Raji (cell line): ENCODE results near the gene ITGA11.

Source experiments
- POLR2A ChIP-seq: IDR thresholded peaks from 2 replicates; pipeline ENCODE4 v1.6.1; 2011; ENCODE audit warnings: low read depth, low read length, control low read depth; ENCODE audit not compliant: insufficient read depth

The ITGA11 gene

DNA sequence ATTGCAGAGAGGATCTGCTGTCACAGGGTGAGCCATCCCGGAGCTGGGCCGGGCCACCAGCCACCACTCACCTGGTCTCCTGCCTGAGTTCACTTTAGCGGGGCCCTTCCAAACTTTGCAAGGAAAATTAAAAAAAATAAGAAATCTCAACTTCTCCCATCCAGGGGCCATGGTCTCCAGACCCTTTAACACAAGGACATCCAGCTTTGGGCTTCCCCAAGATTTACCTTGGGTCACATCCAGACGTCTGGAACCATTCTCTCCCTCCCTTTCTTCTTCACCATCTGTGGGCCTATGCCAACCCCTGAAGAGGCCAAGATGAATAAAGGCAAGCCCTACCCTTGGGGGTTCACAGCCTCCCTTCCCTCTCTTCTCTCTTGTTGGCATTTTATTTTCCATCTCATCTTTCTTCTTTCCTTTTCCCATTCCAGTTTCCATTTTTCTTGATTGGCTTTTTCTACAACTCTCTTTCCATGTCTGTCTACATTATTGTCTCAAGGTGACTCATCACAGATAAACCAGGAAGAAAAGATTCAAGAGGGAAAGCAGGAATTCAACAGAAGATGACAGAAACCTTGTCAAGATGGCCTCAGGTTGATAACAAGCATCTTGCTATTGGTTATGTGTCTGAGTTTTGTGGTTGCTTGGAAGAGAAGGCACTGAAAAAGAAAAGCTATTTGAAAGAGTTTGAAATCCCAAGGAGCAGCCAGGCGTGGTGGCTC is 49.5 kb downstream of the ITGA11 start:
- TF ChIP-seq POLR2A, result no peak

DNA sequence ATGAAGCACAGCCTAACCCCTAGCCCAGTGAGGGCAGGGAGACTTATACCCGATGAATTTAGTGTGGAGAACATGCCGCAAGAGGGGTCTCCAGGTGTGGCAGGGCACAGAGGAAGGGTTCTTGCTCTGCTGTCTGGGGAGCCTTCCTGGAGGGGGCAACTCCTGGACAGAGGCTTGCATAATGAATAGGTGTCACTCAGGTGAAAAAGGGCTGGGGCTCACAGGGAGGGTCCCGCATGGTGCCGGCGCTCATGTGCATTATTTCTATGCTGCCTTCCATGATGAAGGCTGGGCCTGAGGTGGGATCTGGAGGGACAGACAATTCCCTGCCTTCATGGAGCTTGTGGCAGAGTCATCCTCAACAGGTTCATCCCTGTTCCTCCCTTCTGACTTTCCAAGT is 51.5 kb downstream of the ITGA11 start:
- no peak for TF ChIP-seq POLR2A

DNA sequence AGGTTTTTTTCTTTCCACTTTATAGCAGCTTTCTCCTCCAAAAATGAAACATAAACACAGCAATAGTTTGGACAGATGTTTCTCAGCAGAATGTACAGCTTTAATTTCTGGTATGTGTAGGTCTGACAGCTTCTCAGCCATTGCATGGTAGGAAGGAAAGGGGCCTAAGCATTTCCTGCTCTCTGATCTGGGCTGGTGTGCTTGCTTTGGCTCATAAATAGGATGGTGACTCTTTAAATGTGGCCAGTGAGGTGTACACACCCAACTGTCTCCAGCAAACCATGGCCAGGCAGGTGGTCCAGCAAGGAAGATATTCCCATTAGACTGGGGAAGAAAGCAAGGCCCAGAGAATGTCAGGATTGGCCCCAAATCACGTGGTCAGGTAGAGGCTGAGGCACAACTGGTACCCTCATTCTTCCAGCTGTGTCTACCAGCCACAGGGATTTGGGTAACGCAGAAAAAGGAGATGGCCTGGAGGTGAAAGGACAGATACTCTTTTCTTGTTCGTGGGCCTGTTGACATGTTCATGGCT is 52.1 kb downstream of the ITGA11 start:
- no peak for TF ChIP-seq POLR2A

DNA sequence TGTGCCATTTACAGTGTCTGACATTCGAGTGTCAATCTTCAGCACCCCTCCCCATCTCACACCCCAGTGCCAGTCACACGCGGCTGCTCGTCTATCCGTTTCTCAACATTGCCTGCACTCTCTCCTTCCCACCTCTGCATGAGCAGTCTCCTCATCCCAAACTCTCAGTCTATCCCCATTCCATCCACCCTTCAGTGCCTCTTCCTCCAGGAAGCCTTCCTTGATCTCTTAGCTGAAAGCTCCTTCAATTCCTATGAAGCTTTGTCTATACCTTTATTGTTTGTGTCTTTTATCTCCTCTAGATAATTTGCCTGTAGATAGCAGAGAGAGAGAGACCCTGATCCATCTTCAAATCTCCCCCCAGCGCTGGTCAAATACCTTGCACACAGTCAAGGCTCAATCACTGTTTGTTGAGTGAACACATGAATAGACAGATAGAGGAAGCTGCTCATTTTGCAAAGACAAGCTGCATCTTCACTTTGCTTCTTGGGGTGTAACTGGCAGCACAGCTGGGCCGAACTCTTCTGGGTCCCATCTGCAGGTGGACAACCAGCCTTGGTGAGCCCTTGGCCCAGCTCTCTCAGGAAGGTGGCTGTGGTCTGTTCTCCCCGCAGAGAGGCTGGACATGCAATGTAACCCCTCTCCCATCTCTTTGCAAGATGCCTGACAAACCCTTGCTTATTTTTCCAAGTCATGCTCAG is 52.8 kb downstream of the ITGA11 start:
- no peak for TF ChIP-seq POLR2A

DNA sequence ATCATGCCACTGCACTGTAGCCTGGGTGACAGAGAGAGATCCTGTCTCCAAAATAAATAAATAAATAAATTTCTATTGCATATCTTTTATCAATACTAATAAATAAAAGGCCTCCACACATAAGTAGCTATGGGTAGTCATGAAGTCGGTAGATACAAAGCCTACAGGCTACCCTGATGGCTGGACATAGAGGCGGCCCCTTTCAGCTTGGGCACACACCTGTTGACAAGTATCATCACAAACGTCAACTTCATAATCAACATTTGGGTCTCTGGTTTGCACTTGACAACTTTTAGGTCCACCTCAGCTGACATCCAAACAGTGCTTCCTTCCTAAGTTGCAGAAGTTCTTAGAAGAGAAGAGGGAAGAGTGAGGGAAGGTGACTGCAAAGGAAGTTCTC is 53.4 kb downstream of the ITGA11 start:
- no peak for TF ChIP-seq POLR2A

DNA sequence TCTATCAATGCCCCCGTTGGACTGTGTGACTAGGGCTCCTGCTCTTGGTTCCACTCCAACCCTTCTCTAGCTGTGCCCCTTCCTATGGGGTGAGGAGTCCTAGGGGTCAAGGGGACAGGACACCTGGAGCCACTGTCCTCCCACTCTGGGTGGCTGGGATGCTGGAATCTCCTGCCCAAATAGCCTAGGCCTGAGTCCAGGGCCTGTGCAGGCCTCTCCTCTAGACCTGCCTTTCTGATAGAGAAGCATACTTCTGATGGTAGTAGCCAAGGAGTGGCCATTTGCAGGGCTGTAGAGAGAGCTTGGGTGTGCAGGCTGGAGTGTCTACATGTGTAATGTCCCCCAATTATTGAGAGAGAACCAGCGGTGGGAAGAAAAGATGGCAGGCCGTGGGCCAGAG is 54.2 kb downstream of the ITGA11 start:
- no peak for TF ChIP-seq POLR2A

DNA sequence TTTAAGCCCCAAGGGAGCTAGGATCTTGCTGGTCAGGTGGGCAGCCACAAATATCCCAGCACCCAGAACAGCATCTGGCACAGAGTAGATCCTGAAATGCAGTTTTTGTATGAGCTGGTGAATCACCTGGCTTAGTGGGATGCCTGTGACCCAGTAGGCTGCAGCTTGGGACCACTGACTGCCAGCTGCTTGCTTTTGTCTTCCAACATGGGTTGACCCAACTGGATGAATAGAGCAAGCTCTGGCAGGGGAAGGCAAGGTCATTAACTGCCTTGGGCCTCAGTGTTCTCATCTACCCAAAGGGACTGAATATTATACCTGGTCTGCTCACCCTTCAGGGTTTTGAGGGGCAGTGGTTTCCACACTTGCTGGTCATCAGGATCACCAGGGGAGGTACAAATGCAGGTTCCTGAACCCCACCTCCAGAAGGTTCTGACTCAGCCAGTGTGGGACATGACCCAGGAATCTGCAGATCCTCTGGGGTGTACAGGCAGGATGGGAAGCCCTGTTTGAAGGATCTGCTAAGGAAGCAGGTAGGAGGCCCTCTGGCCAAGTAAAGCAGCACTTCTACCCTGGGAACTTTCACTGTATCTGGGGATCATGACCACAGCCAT is 55.4 kb downstream of the ITGA11 start:
- no peak for TF ChIP-seq POLR2A

DNA sequence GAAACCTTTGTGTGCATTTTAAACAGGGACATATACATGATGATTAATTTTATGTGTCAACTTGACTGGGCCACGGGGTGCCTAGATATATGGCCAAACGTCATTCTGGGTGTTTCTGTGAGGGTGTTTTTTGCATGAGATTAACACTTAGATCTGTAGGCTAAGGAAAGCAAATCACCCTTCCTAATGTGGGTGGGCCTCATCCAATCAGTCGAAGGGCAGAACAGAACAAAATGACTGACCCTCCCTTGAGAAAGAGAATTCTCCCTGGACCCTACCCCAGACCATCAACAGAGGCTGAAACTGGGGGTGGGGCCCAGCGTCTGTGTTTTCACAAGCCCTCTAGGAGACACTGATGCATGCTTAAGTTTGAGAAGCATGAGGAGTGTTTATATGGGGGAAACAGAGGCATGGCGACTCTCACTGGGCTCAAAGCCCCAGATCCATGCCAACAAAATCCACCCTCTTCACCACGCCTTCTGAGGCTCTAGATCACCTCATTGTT is 56.2 kb downstream of the ITGA11 start:
- TF ChIP-seq POLR2A, result no peak

DNA sequence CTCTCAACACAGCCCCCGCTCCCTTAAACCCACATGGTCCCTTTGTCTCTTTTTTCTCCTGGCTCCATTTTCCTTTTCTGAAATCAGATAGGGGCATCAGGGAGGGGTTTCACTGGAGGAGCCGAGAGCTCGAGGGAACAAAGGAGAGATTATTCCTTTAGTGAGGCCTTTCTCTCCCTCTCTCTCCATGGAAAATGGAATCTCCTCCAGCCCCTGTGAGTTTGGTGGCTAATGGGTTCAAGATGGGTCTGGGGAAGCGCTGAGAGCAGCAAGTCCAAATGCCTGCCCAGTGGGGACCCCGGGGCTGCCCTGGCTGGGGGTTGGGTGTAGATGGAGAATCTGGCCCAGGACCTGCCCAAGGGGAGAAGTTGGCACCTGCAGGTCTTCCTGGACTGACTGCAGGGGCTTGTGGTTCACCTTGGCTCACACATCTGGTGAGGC is 56.8 kb downstream of the ITGA11 start:
- TF ChIP-seq POLR2A, result no peak

DNA sequence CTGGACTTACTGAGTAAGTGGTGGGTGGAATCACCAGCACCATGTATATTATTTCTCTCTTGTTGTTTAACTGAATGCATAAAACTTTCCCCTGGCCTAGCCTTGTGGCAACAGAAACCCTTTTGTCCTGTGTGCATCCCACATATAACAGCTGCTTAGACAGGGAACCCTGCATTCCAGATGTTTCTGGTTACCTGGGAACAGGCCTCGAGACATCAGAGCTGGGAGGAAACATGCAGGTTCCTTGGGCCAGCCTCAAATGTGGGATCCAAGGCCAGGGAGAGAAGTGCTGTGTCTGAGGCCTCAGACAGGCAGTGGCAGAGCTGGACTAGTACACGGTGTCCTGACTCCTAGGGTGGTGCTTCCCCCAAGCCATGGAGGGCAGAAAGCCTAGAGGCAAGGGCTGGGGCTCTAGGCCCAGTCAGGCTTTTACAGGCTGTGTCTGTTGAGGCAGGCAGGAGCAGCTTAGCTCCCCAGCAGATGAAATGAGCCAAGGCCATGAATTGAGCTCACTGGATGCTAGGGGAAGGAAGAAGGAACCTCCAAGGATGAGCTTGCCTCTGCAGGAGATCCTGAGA is 57.7 kb downstream of the ITGA11 start:
- no peak for TF ChIP-seq POLR2A

DNA sequence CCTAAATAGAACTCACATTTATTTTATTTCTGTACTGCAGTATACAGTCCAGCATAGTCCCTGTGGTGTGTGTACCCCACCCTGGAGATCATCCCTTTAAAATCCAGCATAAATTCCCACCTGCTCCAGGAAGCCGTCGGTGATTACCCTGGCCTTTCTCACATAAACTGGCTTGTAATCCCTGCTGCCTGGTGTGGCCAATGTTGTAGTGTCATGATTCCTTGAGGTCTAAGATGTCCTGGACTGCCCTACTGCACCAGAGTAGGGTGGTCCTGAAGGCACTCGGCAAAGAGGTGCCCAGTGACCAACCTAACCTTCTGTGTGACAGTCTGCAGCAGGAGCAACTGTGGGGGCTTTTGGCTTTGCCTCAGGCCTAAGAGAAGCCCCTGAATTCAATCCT is 58.9 kb downstream of the ITGA11 start:
- TF ChIP-seq POLR2A, result no peak

DNA sequence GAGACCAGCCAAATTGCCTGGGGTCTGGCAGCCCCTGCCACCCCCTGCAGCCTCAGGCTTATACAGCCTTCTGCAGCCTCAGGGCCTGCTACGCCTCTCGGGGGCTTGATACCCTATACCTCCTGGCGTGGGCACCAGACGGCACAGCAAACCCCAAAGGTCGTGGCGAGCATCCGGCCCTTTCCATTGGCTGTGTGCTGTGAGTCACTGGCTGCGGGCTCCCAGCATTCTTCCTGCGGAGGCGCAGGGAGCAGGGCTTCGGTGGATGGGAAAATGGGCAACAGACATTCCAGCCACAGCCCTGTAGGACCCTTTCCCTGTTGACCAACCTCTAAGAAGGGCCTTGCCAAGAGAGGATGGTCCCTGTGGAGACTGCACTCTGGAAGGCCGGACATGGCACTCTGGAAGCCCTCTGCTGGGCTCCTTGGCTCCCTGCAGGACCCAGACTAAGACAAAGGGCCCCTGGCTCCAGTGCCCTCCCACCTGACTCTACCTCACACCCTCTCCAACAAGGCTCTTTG is 59.6 kb downstream of the ITGA11 start:
- TF ChIP-seq POLR2A, result no peak

DNA sequence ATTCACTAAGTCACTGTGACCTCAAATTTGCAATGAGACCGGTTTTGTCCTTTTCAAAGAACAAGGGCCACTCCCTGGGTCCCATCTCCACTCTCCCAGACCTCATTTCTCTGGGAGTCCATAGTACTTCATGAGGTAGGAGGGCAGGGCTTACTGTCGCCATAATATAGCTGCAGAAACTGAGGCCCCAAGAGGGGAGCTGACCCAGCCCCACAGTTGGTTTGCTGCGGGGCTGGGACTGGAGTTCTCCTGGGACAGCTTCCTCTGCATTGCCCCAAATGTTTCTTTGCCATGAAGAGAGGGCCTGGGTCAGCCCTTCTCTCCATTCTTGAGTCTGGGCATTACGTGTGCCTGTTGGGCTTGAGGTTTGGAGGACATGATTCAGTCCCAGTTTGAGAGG is 60.1 kb downstream of the ITGA11 start:
- no peak for TF ChIP-seq POLR2A

DNA sequence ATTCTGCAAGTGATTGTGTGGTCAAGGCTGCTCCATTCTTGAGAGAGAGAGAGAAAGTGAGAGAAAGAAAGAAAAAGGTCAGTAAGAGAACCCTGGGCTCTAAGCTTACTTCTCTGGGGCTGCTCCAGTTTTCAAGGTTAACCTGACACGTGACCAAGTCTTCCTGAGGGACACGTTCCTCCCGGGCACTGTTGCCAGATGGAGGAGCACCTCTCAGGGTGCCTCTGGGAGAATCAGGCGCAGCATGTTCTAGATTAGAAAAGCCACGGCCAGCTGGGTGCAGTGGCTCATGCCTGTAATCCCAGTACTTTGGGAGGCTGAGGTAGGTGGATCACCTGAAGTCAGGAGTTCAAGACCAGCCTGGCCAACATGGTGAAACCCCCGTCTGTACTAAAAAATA is 60.8 kb downstream of the ITGA11 start:
- no peak for TF ChIP-seq POLR2A

DNA sequence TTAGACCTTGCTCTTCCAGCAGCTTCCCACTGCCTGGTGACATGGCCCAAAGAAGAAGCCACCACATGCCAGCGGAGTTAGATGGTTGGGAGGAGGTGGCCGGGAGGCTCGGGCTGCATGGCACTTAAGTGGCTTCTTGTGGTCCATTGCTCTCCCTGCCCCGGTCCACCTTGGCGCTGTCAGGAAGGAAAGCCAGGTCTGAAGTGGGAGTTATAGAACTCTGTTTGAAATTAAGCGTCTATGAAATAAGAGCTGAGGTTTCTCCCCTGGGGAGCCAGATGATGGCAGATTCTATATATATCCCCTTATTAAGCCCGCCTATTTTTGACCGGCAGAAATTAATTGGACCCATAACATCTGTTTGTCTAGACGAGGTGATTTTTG is 61.2 kb downstream of the ITGA11 start:
- no peak for TF ChIP-seq POLR2A
